ENCODE measurements around the gene ZC3H12A. TPM values are rescaled to one million over a fixed set of nuclear protein-coding genes. Genes with fewer than 3 reads are reported as not detected.

The ZC3H12A gene
- total and polyA plus RNA-seq, 2 experiments from 2014 or later, result 5.0 to 8.9 TPM

DNA sequence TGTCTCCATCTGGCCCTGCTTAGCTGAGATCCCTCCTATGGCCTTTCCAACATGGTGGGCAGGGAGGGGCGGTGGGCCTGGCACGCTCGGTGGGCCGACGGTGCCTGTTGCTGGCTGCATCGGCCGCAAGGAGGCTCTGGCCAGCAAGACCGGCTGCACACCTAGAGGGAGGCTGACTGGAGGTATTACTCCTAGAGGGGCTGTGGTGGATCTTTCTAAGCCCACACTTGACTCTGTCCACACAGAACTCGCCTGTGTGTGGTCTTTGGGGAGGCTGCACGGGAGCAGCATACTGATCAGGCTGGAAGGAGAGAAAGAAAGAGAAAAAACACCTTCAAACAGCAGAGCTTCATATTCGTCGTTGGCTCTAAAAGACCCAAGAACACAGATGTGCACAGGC, 41.7 kb upstream of the ZC3H12A start:
- Histone ChIP-seq H3K9me2 (ENCODE audit: insufficient read depth) (no peaks in the 10 kb centered on the region), H3K79me2 (ENCODE audit: insufficient read depth) (no peaks in the 10 kb centered on the region), H3K36me3 (ENCODE audit: low read depth) (no peaks in the 10 kb centered on the region), H3K9me3 (ENCODE audit: low read depth) (no peaks in the 10 kb centered on the region), H3K4me2 (ENCODE audit: unreplicated experiment) (no peak overlapping the region), H2AFZ (no peak overlapping the region), H4K20me1 (ENCODE audit: insufficient read depth) (no peaks in the 10 kb centered on the region), H3K27me3 (replicated peaks; ENCODE audit: insufficient read depth) (peaks cover 22% of the 10 kb centered on the region), H3K27ac (no peak overlapping the region), H3K9ac (no peak overlapping the region), H3K4me1 (ENCODE audit: insufficient read depth) (no peaks in the 10 kb centered on the region), H3F3A (ENCODE audit: insufficient read depth) (no peaks in the 10 kb centered on the region), H3K4me3 (no peak overlapping the region)
- DNase-seq, result no peak
- TF ChIP-seq EZH2phosphoT487 (IDR thresholded peaks at IDR 0.05; ENCODE audit: insufficient read depth, low read depth) (no peak), EZH2 (IDR thresholded peaks at IDR 0.05; ENCODE audit: insufficient read depth, poor library complexity, severe bottlenecking) (no peak)
- in situ Hi-C loops (cut with MboI), result no loop called here
- WGBS, 2 experiments (ENCODE audit: low coverage in 1 of 2, low lambda C conversion rate in 2 of 2, missing lambda C conversion rate in 2 of 2), result 17 to 22% methylated on average over 11 to 12 of the region's 12 CpGs

GRCh38 chr1:37433171-37433570, 41.2 kb upstream of the ZC3H12A start:
- H3K9me2 ChIP-seq (ENCODE audit: insufficient read depth), result no peaks in the 10 kb centered on the region
- H3F3A ChIP-seq (ENCODE audit: insufficient read depth), result no peaks in the 10 kb centered on the region
- DNase-seq, result no peak
- WGBS, 2 experiments (ENCODE audit: low coverage in 1 of 2, low lambda C conversion rate in 2 of 2, missing lambda C conversion rate in 2 of 2), result 44 to 46% methylated on average over 12 of the region's 12 CpGs
- in situ Hi-C loops (cut with MboI), result no loop called here
- H3K4me2 ChIP-seq (ENCODE audit: unreplicated experiment), result no peak overlapping the region
- peaks cover 18% of the 10 kb centered on the region; the same call in 1 of the 2 replicates for H3K27me3 ChIP-seq (replicated peaks; ENCODE audit: insufficient read depth)
- H3K4me3 ChIP-seq, result no peak overlapping the region
- H3K9ac ChIP-seq, result no peak overlapping the region
- no peaks in the 10 kb centered on the region for H3K36me3 ChIP-seq (ENCODE audit: low read depth)
- no peaks in the 10 kb centered on the region for H3K4me1 ChIP-seq (ENCODE audit: insufficient read depth)
- H3K9me3 ChIP-seq (ENCODE audit: low read depth), result no peaks in the 10 kb centered on the region
- TF ChIP-seq EZH2 (IDR thresholded peaks at IDR 0.05; ENCODE audit: insufficient read depth, poor library complexity, severe bottlenecking), result no peak
- TF ChIP-seq EZH2phosphoT487 (IDR thresholded peaks at IDR 0.05; ENCODE audit: insufficient read depth, low read depth), result no peak
- H3K27ac ChIP-seq, result no peak overlapping the region
- H2AFZ ChIP-seq, result no peak overlapping the region
- H4K20me1 ChIP-seq (ENCODE audit: insufficient read depth), result no peaks in the 10 kb centered on the region
- H3K79me2 ChIP-seq (ENCODE audit: insufficient read depth), result no peaks in the 10 kb centered on the region

GRCh38 chr1:37434292-37435225, 39.8 kb upstream of the ZC3H12A start:
- DNase-seq, result peak; percentile 74
- H3K9ac ChIP-seq, result no peak overlapping the region
- H3F3A ChIP-seq (ENCODE audit: insufficient read depth), result no peaks in the 10 kb centered on the region
- TF ChIP-seq EZH2 (IDR thresholded peaks at IDR 0.05; ENCODE audit: insufficient read depth, poor library complexity, severe bottlenecking) (no peak), EZH2phosphoT487 (IDR thresholded peaks at IDR 0.05; ENCODE audit: insufficient read depth, low read depth) (no peak)
- no peak overlapping the region for H2AFZ ChIP-seq
- 22% methylated on average over 15 to 16 of the region's 16 CpGs for WGBS, 2 experiments (ENCODE audit: low coverage in 1 of 2, low lambda C conversion rate in 2 of 2, missing lambda C conversion rate in 2 of 2)
- no peaks in the 10 kb centered on the region for H3K9me3 ChIP-seq (ENCODE audit: low read depth)
- no peak overlapping the region for H3K4me2 ChIP-seq (ENCODE audit: unreplicated experiment)
- no peak overlapping the region for H3K27ac ChIP-seq
- in situ Hi-C loops (cut with MboI), result no loop called here
- H3K9me2 ChIP-seq (ENCODE audit: insufficient read depth), result no peaks in the 10 kb centered on the region
- no peak overlapping the region for H3K4me3 ChIP-seq
- no peaks in the 10 kb centered on the region for H4K20me1 ChIP-seq (ENCODE audit: insufficient read depth)
- H3K27me3 ChIP-seq (replicated peaks; ENCODE audit: insufficient read depth), result peaks cover 18% of the 10 kb centered on the region; the same call in 1 of the 2 replicates
- H3K4me1 ChIP-seq (ENCODE audit: insufficient read depth), result no peaks in the 10 kb centered on the region
- H3K79me2 ChIP-seq (ENCODE audit: insufficient read depth), result no peaks in the 10 kb centered on the region
- no peaks in the 10 kb centered on the region for H3K36me3 ChIP-seq (ENCODE audit: low read depth)

GRCh38 chr1:37437087-37437486, 37.3 kb upstream of the ZC3H12A start:
- Histone ChIP-seq H3K9me2 (ENCODE audit: insufficient read depth) (no peaks in the 10 kb centered on the region), H3K27ac (no peak overlapping the region), H4K20me1 (ENCODE audit: insufficient read depth) (no peaks in the 10 kb centered on the region), H3F3A (ENCODE audit: insufficient read depth) (no peaks in the 10 kb centered on the region), H3K9ac (no peak overlapping the region), H3K4me2 (ENCODE audit: unreplicated experiment) (no peak overlapping the region), H3K4me1 (ENCODE audit: insufficient read depth) (no peaks in the 10 kb centered on the region), H3K27me3 (replicated peaks; ENCODE audit: insufficient read depth) (peaks cover 13% of the 10 kb centered on the region; the same call in 1 of the 2 replicates), H3K4me3 (no peak overlapping the region), H3K9me3 (ENCODE audit: low read depth) (no peaks in the 10 kb centered on the region), H3K79me2 (ENCODE audit: insufficient read depth) (no peaks in the 10 kb centered on the region), H3K36me3 (ENCODE audit: low read depth) (no peaks in the 10 kb centered on the region), H2AFZ (no peak overlapping the region)
- WGBS, 2 experiments (ENCODE audit: low coverage in 1 of 2, low lambda C conversion rate in 2 of 2, missing lambda C conversion rate in 2 of 2), result 19 to 20% methylated on average over 2 of the region's 2 CpGs
- TF ChIP-seq EZH2 (IDR thresholded peaks at IDR 0.05; ENCODE audit: insufficient read depth, poor library complexity, severe bottlenecking), result no peak
- no peak for TF ChIP-seq EZH2phosphoT487 (IDR thresholded peaks at IDR 0.05; ENCODE audit: insufficient read depth, low read depth)
- in situ Hi-C loops (cut with MboI), result no loop called here
- DNase-seq, result no peak
